Measurements from ENCODE around the gene SUCLG2.

Gene SUCLG2

GRCh38 chr3:67402873-67403272 lies 251.5 kb downstream of the SUCLG2 start:
- no peak overlapping the region for H3K9ac ChIP-seq (ENCODE audit: low read depth, low read length)
- no peaks in the 10 kb centered on the region for H3K4me1 ChIP-seq (ENCODE audit: insufficient read depth, low read length)
- H3K27me3 ChIP-seq (ENCODE audit: insufficient read depth, low read length) = no peaks in the 10 kb centered on the region
- H3K36me3 ChIP-seq (ENCODE audit: insufficient read depth, low read depth, low read length) = peaks cover 11% of the 10 kb centered on the region; the same call in 1 of the 2 replicates
- no peaks in the 10 kb centered on the region for H3K9me3 ChIP-seq (ENCODE audit: insufficient read depth, low read depth, low read length)
- H3K27ac ChIP-seq (ENCODE audit: low read length) = no peak overlapping the region
- no peak overlapping the region for H3K4me3 ChIP-seq (ENCODE audit: low read length)

GRCh38 chr3:67401921-67402320 lies 252.5 kb downstream of the SUCLG2 start:
- H3K36me3 ChIP-seq (ENCODE audit: insufficient read depth, low read depth, low read length) = peaks cover 11% of the 10 kb centered on the region; the same call in 1 of the 2 replicates
- H3K27ac ChIP-seq (ENCODE audit: low read length) = no peak overlapping the region
- H3K27me3 ChIP-seq (ENCODE audit: insufficient read depth, low read length) = no peaks in the 10 kb centered on the region
- H3K9ac ChIP-seq (ENCODE audit: low read depth, low read length) = no peak overlapping the region
- no peaks in the 10 kb centered on the region for H3K4me1 ChIP-seq (ENCODE audit: insufficient read depth, low read length)
- H3K4me3 ChIP-seq (ENCODE audit: low read length) = no peak overlapping the region
- no peaks in the 10 kb centered on the region for H3K9me3 ChIP-seq (ENCODE audit: insufficient read depth, low read depth, low read length)

GRCh38 chr3:67400476-67400875 lies 253.9 kb downstream of the SUCLG2 start:
- no peak overlapping the region for H3K27ac ChIP-seq (ENCODE audit: low read length)
- no peaks in the 10 kb centered on the region for H3K4me1 ChIP-seq (ENCODE audit: insufficient read depth, low read length)
- no peak overlapping the region for H3K9ac ChIP-seq (ENCODE audit: low read depth, low read length)
- no peak overlapping the region for H3K4me3 ChIP-seq (ENCODE audit: low read length)
- peaks cover 11% of the 10 kb centered on the region; the same call in 1 of the 2 replicates for H3K36me3 ChIP-seq (ENCODE audit: insufficient read depth, low read depth, low read length)
- H3K27me3 ChIP-seq (ENCODE audit: insufficient read depth, low read length) = no peaks in the 10 kb centered on the region
- H3K9me3 ChIP-seq (ENCODE audit: insufficient read depth, low read depth, low read length) = no peaks in the 10 kb centered on the region

- H3K9me3 ChIP-seq (ENCODE audit: insufficient read depth, low read depth, low read length) = no peaks in the 10 kb centered on the region; the same call in 1 of the 2 replicates
- H3K9ac ChIP-seq (ENCODE audit: low read depth, low read length) = no peak overlapping the region
- H3K4me3 ChIP-seq (ENCODE audit: low read length) = no peak overlapping the region
- 0 out of 2 replicates have a peak, but pooled peaks cover 4% of the 10 kb centered on the region for H3K4me1 ChIP-seq (ENCODE audit: insufficient read depth, low read length)
- H3K27me3 ChIP-seq (ENCODE audit: insufficient read depth, low read length) = no peaks in the 10 kb centered on the region
- H3K27ac ChIP-seq (ENCODE audit: low read length) = no peak overlapping the region
- no peaks in the 10 kb centered on the region for H3K36me3 ChIP-seq (ENCODE audit: insufficient read depth, low read depth, low read length)
Measured at GRCh38 chr3:67389176-67389575, 265.2 kb downstream of the SUCLG2 start.

GRCh38 chr3:67388738-67389137 lies 265.7 kb downstream of the SUCLG2 start:
- 0 out of 2 replicates have a peak, but pooled peaks cover 4% of the 10 kb centered on the region for H3K4me1 ChIP-seq (ENCODE audit: insufficient read depth, low read length)
- no peaks in the 10 kb centered on the region for H3K27me3 ChIP-seq (ENCODE audit: insufficient read depth, low read length)
- no peaks in the 10 kb centered on the region for H3K36me3 ChIP-seq (ENCODE audit: insufficient read depth, low read depth, low read length)
- no peak overlapping the region for H3K4me3 ChIP-seq (ENCODE audit: low read length)
- H3K9ac ChIP-seq (ENCODE audit: low read depth, low read length) = no peak overlapping the region
- H3K9me3 ChIP-seq (ENCODE audit: insufficient read depth, low read depth, low read length) = no peaks in the 10 kb centered on the region; the same call in 1 of the 2 replicates
- no peak overlapping the region for H3K27ac ChIP-seq (ENCODE audit: low read length)

GRCh38 chr3:67386451-67386850 lies 268.0 kb downstream of the SUCLG2 start:
- no peaks in the 10 kb centered on the region for H3K27me3 ChIP-seq (ENCODE audit: insufficient read depth, low read length)
- no peaks in the 10 kb centered on the region for H3K36me3 ChIP-seq (ENCODE audit: insufficient read depth, low read depth, low read length)
- no peak overlapping the region for H3K9ac ChIP-seq (ENCODE audit: low read depth, low read length)
- no peak overlapping the region for H3K4me3 ChIP-seq (ENCODE audit: low read length)
- no peak overlapping the region for H3K27ac ChIP-seq (ENCODE audit: low read length)
- 0 out of 2 replicates have a peak, but pooled peaks cover 4% of the 10 kb centered on the region for H3K4me1 ChIP-seq (ENCODE audit: insufficient read depth, low read length)
- no peaks in the 10 kb centered on the region for H3K9me3 ChIP-seq (ENCODE audit: insufficient read depth, low read depth, low read length)

GRCh38 chr3:67384760-67385397 lies 269.5 kb downstream of the SUCLG2 start:
- Histone ChIP-seq H3K27me3 (ENCODE audit: insufficient read depth, low read length) (no peaks in the 10 kb centered on the region), H3K27ac (ENCODE audit: low read length) (no peak overlapping the region)

GRCh38 chr3:67384016-67384415 lies 270.4 kb downstream of the SUCLG2 start:
- no peak overlapping the region for H3K27ac ChIP-seq (ENCODE audit: low read length)
- no peak overlapping the region for H3K9ac ChIP-seq (ENCODE audit: low read depth, low read length)
- H3K27me3 ChIP-seq (ENCODE audit: insufficient read depth, low read length) = no peaks in the 10 kb centered on the region

More at GRCh38 chr3:67384760-67385397, 269.5 kb downstream of the SUCLG2 start:
- H3K9me3 ChIP-seq (ENCODE audit: insufficient read depth, low read depth, low read length) = no peaks in the 10 kb centered on the region
- H3K4me1 ChIP-seq (ENCODE audit: insufficient read depth, low read length) = 0 out of 2 replicates have a peak, but pooled peaks cover 4% of the 10 kb centered on the region
- no peaks in the 10 kb centered on the region for H3K36me3 ChIP-seq (ENCODE audit: insufficient read depth, low read depth, low read length)
- H3K9ac ChIP-seq (ENCODE audit: low read depth, low read length) = no peak overlapping the region
- H3K4me3 ChIP-seq (ENCODE audit: low read length) = no peak overlapping the region

GRCh38 chr3:67383379-67383778 lies 271.0 kb downstream of the SUCLG2 start:
- Histone ChIP-seq H3K27ac (ENCODE audit: low read length) (no peak overlapping the region), H3K9ac (ENCODE audit: low read depth, low read length) (no peak overlapping the region), H3K4me3 (ENCODE audit: low read length) (no peak overlapping the region), H3K4me1 (ENCODE audit: insufficient read depth, low read length) (0 out of 2 replicates have a peak, but pooled peaks cover 4% of the 10 kb centered on the region), H3K9me3 (ENCODE audit: insufficient read depth, low read depth, low read length) (no peaks in the 10 kb centered on the region), H3K36me3 (ENCODE audit: insufficient read depth, low read depth, low read length) (no peaks in the 10 kb centered on the region), H3K27me3 (ENCODE audit: insufficient read depth, low read length) (no peaks in the 10 kb centered on the region)

More at GRCh38 chr3:67384016-67384415, 270.4 kb downstream of the SUCLG2 start:
- Histone ChIP-seq H3K4me1 (ENCODE audit: insufficient read depth, low read length) (0 out of 2 replicates have a peak, but pooled peaks cover 4% of the 10 kb centered on the region), H3K9me3 (ENCODE audit: insufficient read depth, low read depth, low read length) (no peaks in the 10 kb centered on the region), H3K36me3 (ENCODE audit: insufficient read depth, low read depth, low read length) (no peaks in the 10 kb centered on the region), H3K4me3 (ENCODE audit: low read length) (no peak overlapping the region)

- no peak overlapping the region for H3K27ac ChIP-seq (ENCODE audit: low read length)
- H3K9me3 ChIP-seq (ENCODE audit: insufficient read depth, low read depth, low read length) = no peaks in the 10 kb centered on the region
- no peak overlapping the region for H3K4me3 ChIP-seq (ENCODE audit: low read length)
- no peaks in the 10 kb centered on the region for H3K27me3 ChIP-seq (ENCODE audit: insufficient read depth, low read length)
- H3K4me1 ChIP-seq (ENCODE audit: insufficient read depth, low read length) = 0 out of 2 replicates have a peak, but pooled peaks cover 4% of the 10 kb centered on the region
- no peak overlapping the region for H3K9ac ChIP-seq (ENCODE audit: low read depth, low read length)
- H3K36me3 ChIP-seq (ENCODE audit: insufficient read depth, low read depth, low read length) = no peaks in the 10 kb centered on the region
Measured at GRCh38 chr3:67382536-67382935, 271.9 kb downstream of the SUCLG2 start.

- Histone ChIP-seq H3K27ac (ENCODE audit: low read length) (no peak overlapping the region), H3K9ac (ENCODE audit: low read depth, low read length) (no peak overlapping the region), H3K9me3 (ENCODE audit: insufficient read depth, low read depth, low read length) (no peaks in the 10 kb centered on the region), H3K4me3 (ENCODE audit: low read length) (no peak overlapping the region), H3K4me1 (ENCODE audit: insufficient read depth, low read length) (0 out of 2 replicates have a peak, but pooled peaks cover 4% of the 10 kb centered on the region), H3K27me3 (ENCODE audit: insufficient read depth, low read length) (no peaks in the 10 kb centered on the region), H3K36me3 (ENCODE audit: insufficient read depth, low read depth, low read length) (no peaks in the 10 kb centered on the region)
Measured at GRCh38 chr3:67381667-67382272, 272.6 kb downstream of the SUCLG2 start.

GRCh38 chr3:67380118-67380517 lies 274.3 kb downstream of the SUCLG2 start:
- H3K9ac ChIP-seq (ENCODE audit: low read depth, low read length) = no peak overlapping the region
- H3K4me1 ChIP-seq (ENCODE audit: insufficient read depth, low read length) = 0 out of 2 replicates have a peak, but pooled peaks cover 4% of the 10 kb centered on the region
- H3K4me3 ChIP-seq (ENCODE audit: low read length) = no peak overlapping the region
- H3K9me3 ChIP-seq (ENCODE audit: insufficient read depth, low read depth, low read length) = no peaks in the 10 kb centered on the region
- H3K27me3 ChIP-seq (ENCODE audit: insufficient read depth, low read length) = no peaks in the 10 kb centered on the region
- H3K27ac ChIP-seq (ENCODE audit: low read length) = no peak overlapping the region
- H3K36me3 ChIP-seq (ENCODE audit: insufficient read depth, low read depth, low read length) = no peaks in the 10 kb centered on the region

Data from iPS-20b (cell line).